ENCODE data around the gene ATP1B3.
"Not testable (repeated sequence)": the region's sequence is repeated elsewhere in the genome, so short reads cannot be mapped to it uniquely, and the experiment has no call there.

Gene ATP1B3

GRCh38 chr3:141876381-141876890 lies at the start of gene ATP1B3:
Gene ATP1B3, plus strand, starts transcription at chr3:141876643. Its CDS starts 159 bp downstream, at chr3:141876802.
- peak; percentile 74 to 80 for DNase-seq

- DNase-seq: no peak
Measured at GRCh38 chr3:141828487-141828886, 48.0 kb upstream of the ATP1B3 start.

GRCh38 chr3:141828890-141829289 lies 47.6 kb upstream of the ATP1B3 start:
- no peak for DNase-seq

- DNase-seq: no peak
Measured at GRCh38 chr3:141830508-141830907, 45.9 kb upstream of the ATP1B3 start.

GRCh38 chr3:141834292-141834691 lies 42.2 kb upstream of the ATP1B3 start:
- no peak for DNase-seq

GRCh38 chr3:141835557-141836229 lies 40.8 kb upstream of the ATP1B3 start:
- DNase-seq: no peak

GRCh38 chr3:141839389-141839788 lies 37.1 kb upstream of the ATP1B3 start:
- no peak for DNase-seq

- DNase-seq: no peak
Measured at GRCh38 chr3:141840737-141841544, 35.5 kb upstream of the ATP1B3 start.

- no peak for DNase-seq
Measured at GRCh38 chr3:141844108-141844507, 32.3 kb upstream of the ATP1B3 start.

- DNase-seq: no peak
Measured at GRCh38 chr3:141844812-141845211, 31.6 kb upstream of the ATP1B3 start.

- peak; percentile 6 to 22 for DNase-seq
Measured at GRCh38 chr3:141845407-141846049, 30.9 kb upstream of the ATP1B3 start.

- DNase-seq: no peak
Measured at GRCh38 chr3:141846050-141846433, 30.4 kb upstream of the ATP1B3 start.

GRCh38 chr3:141848159-141848748 lies 28.2 kb upstream of the ATP1B3 start:
- not testable (repeated sequence) for DNase-seq

- DNase-seq: no peak
Measured at GRCh38 chr3:141849056-141849815, 27.2 kb upstream of the ATP1B3 start.

- no peak for DNase-seq
Measured at GRCh38 chr3:141851411-141851810, 25.0 kb upstream of the ATP1B3 start.

GRCh38 chr3:141853081-141853601 lies 23.3 kb upstream of the ATP1B3 start:
- no peak for DNase-seq

- DNase-seq: no peak
Measured at GRCh38 chr3:141853629-141854168, 22.7 kb upstream of the ATP1B3 start.

- DNase-seq: no peak
Measured at GRCh38 chr3:141854599-141854998, 21.8 kb upstream of the ATP1B3 start.

GRCh38 chr3:141858312-141858711 lies 18.1 kb upstream of the ATP1B3 start:
- DNase-seq: no peak

GRCh38 chr3:141859651-141860050 lies 16.8 kb upstream of the ATP1B3 start:
- DNase-seq: no peak

- DNase-seq: no peak
Measured at GRCh38 chr3:141860086-141860669, 16.3 kb upstream of the ATP1B3 start.
